ENCODE measurements around the gene PLLP. TPM values are rescaled to one million over a fixed set of nuclear protein-coding genes. Genes with fewer than 3 reads are reported as not detected.

Gene PLLP
- total RNA-seq, 1 donor from 2014 or later = 0.79 TPM

- H3K27me3 Mint-ChIP-seq (ENCODE audit: low read depth) = peaks cover 3% of the 10 kb centered on the region
- DNase-seq (ENCODE audit: low read depth, low spot score) = peak; percentile 47
- peaks cover 3% of the 10 kb centered on the region for H3K4me1 Mint-ChIP-seq
- no peaks in the 10 kb centered on the region for H3K36me3 Mint-ChIP-seq (ENCODE audit: low read depth)
- H3K27ac Mint-ChIP-seq (ENCODE audit: unreplicated experiment) = no peak overlapping the region
- no peaks in the 10 kb centered on the region for H3K9me3 Mint-ChIP-seq
- TF ChIP-seq, protein P1, sequence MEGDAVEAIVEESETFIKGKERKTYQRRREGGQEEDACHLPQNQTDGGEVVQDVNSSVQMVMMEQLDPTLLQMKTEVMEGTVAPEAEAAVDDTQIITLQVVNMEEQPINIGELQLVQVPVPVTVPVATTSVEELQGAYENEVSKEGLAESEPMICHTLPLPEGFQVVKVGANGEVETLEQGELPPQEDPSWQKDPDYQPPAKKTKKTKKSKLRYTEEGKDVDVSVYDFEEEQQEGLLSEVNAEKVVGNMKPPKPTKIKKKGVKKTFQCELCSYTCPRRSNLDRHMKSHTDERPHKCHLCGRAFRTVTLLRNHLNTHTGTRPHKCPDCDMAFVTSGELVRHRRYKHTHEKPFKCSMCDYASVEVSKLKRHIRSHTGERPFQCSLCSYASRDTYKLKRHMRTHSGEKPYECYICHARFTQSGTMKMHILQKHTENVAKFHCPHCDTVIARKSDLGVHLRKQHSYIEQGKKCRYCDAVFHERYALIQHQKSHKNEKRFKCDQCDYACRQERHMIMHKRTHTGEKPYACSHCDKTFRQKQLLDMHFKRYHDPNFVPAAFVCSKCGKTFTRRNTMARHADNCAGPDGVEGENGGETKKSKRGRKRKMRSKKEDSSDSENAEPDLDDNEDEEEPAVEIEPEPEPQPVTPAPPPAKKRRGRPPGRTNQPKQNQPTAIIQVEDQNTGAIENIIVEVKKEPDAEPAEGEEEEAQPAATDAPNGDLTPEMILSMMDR (conservative IDR thresholded peaks at IDR 0.05) = no peak
- no peak overlapping the region for H3K4me3 Mint-ChIP-seq
Observed at GRCh38 chr16:57299009-57299718, 14.7 kb upstream of the PLLP start.

GRCh38 chr16:57297856-57298255, 13.4 kb upstream of the PLLP start:
- H3K27me3 Mint-ChIP-seq (ENCODE audit: low read depth) = peaks cover 3% of the 10 kb centered on the region
- peak overlapping the region; percentile 78 for H3K4me3 Mint-ChIP-seq
- peaks cover 3% of the 10 kb centered on the region for H3K4me1 Mint-ChIP-seq
- no peaks in the 10 kb centered on the region for H3K36me3 Mint-ChIP-seq (ENCODE audit: low read depth)
- TF ChIP-seq, protein P1 (conservative IDR thresholded peaks at IDR 0.05) = no peak
- no peaks in the 10 kb centered on the region for H3K9me3 Mint-ChIP-seq
- no peak for DNase-seq (ENCODE audit: low read depth, low spot score)
- H3K27ac Mint-ChIP-seq (ENCODE audit: unreplicated experiment) = no peak overlapping the region

DNA sequence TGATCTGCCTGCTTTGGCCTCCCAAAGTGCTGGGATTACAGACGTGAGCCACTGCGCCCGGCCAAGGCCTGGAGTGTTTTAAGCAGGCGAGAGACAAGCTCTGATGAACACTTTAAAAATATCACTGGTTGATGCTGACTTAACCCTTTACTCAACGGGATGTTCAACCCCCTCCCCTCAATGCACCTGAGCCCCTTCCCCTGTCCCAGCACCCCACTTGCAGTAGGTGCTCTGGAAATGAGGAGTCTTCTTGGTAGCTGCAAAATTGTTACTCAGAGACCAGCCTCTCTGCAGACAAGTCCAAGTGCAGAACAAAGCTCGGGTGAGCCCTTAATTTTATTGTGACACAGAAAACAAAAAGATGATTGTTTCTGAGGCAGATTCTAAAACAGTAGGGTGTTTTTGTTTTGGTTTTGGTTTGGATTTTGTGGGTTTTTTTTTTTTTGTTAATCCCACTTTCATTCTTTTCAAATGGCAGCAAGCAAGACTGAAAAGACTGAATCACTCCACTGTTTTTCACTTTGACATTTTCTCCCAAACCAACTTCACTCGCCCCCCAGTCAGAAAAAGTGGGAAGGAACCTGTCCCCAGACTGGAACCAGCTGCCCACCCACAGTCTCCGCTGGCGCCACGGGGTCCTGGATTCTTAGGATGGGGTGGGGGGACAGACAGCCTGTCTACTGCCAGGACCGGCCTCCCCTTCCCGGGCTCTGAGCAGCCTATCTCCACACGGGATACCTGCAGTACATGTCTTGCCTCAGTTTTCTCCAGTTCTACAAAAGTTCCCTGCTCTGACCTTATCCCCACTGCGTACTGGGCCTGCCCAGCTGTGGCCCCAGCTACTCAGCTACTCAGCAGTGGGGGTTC, 5.2 kb upstream of the PLLP start:
- TF ChIP-seq, protein P1 (conservative IDR thresholded peaks at IDR 0.05) = no peak

GRCh38 chr16:57285379-57285778, 907 bp upstream of the PLLP start:
- peaks cover 48% of the 10 kb centered on the region for H3K27me3 Mint-ChIP-seq (ENCODE audit: low read depth)
- no peaks in the 10 kb centered on the region for H3K36me3 Mint-ChIP-seq (ENCODE audit: low read depth)
- TF ChIP-seq, protein P1 (conservative IDR thresholded peaks at IDR 0.05) = no peak
- no peaks in the 10 kb centered on the region for H3K9me3 Mint-ChIP-seq
- no peak overlapping the region for H3K27ac Mint-ChIP-seq (ENCODE audit: unreplicated experiment)
- H3K4me1 Mint-ChIP-seq = peaks cover 12% of the 10 kb centered on the region
- peak overlapping the region; percentile 73 for H3K4me3 Mint-ChIP-seq
- no peak for DNase-seq (ENCODE audit: low read depth, low spot score)

More for the DNA sequence above, 5.2 kb upstream of the PLLP start:
- Mint-ChIP-seq H3K27me3 (ENCODE audit: low read depth) (peaks cover 16% of the 10 kb centered on the region), H3K27ac (ENCODE audit: unreplicated experiment) (no peak overlapping the region), H3K36me3 (ENCODE audit: low read depth) (no peaks in the 10 kb centered on the region), H3K9me3 (no peaks in the 10 kb centered on the region), H3K4me3 (no peak overlapping the region), H3K4me1 (peaks cover 13% of the 10 kb centered on the region)
- no peak for DNase-seq (ENCODE audit: low read depth, low spot score)

GRCh38 chr16:57284952-57285363, 486 bp upstream of the PLLP start:
- TF ChIP-seq, protein P1 (conservative IDR thresholded peaks at IDR 0.05) = no peak
- Mint-ChIP-seq H3K9me3 (no peaks in the 10 kb centered on the region), H3K36me3 (ENCODE audit: low read depth) (no peaks in the 10 kb centered on the region), H3K4me3 (peak overlapping the region; percentile 73), H3K27me3 (ENCODE audit: low read depth) (peaks cover 48% of the 10 kb centered on the region), H3K4me1 (peaks cover 7% of the 10 kb centered on the region), H3K27ac (ENCODE audit: unreplicated experiment) (no peak overlapping the region)
- DNase-seq (ENCODE audit: low read depth, low spot score) = no peak
